AG10803 (cell line): ENCODE measurements around the gene ABCG1.

Experiments
- DNase-seq: peaks from one replicate; pipeline ENCODE4 v3.0.0; 2010; ENCODE audit warnings: low read depth
- H3K4me3 ChIP-seq: 2 replicates; pipeline ENCODE4 v1.5.1; 2011; ENCODE audit warnings: mild to moderate bottlenecking, low read length, control low read depth
- TF ChIP-seq, protein P1 (sequence below): conservative IDR thresholded peaks from 2 replicates; pipeline ENCODE4 v1.5.1; 2011; ENCODE audit warnings: mild to moderate bottlenecking, low read length, control low read depth, inconsistent platforms

ABCG1 gene

GRCh38 chr21:42208801-42209490 is 10.0 kb upstream of the ABCG1 start:
- no peak overlapping the region for H3K4me3 ChIP-seq
- TF ChIP-seq, protein P1, sequence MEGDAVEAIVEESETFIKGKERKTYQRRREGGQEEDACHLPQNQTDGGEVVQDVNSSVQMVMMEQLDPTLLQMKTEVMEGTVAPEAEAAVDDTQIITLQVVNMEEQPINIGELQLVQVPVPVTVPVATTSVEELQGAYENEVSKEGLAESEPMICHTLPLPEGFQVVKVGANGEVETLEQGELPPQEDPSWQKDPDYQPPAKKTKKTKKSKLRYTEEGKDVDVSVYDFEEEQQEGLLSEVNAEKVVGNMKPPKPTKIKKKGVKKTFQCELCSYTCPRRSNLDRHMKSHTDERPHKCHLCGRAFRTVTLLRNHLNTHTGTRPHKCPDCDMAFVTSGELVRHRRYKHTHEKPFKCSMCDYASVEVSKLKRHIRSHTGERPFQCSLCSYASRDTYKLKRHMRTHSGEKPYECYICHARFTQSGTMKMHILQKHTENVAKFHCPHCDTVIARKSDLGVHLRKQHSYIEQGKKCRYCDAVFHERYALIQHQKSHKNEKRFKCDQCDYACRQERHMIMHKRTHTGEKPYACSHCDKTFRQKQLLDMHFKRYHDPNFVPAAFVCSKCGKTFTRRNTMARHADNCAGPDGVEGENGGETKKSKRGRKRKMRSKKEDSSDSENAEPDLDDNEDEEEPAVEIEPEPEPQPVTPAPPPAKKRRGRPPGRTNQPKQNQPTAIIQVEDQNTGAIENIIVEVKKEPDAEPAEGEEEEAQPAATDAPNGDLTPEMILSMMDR = no peak
- no peak for DNase-seq

DNA sequence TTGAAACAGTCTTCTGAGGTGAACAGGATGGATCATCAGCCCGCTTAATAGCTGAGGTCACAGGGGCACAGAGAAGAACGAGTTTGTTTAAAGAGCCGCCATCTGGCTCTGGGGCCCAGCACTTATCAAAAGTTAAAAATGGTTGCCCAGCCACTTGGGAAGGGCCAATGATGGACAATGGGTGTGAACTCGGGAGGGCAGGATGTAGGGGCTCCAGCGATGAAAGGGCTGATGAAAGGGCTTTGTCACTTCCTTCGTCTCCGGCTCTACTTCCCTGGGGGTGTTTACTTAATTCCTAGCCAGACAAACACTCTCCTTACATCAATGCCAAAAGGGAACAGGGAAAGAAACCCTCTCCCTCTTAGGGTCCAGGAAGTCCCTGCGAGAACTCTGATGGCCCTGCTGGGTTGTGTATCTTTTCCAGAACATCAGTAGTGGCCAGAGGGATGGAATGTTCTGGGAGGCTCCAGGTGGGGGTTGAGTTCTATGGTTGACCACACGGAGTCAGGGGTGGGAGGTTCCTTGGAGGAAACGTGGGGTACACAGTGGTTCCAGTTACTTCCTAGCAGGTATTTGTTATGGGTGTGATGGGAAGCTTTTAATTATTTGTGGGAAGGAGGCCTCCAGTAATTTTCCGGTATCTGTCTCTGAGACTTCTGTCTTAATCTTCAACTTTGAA is 9.0 kb upstream of the ABCG1 start:
- TF ChIP-seq, protein P1 = no peak
- DNase-seq = no peak

DNA sequence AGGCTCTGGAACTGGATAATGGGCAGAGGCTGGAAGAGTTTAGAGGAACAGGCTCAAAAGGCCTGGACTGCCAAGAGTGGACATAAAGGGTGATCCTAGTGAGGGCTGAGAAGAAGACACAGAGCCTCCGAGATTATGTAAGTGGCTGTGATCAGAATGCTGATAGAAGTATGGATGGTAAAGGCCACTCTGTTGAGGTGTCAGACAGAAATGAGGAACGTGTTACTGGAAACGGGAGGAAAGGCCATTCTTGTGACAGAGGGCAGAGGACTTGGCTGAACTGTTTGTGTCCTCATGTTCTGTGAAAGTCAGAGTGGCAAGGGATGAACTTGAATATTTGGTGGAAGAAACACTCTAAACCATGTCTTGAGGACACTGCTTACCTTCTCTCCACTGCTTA is 6.7 kb upstream of the ABCG1 start:
- H3K4me3 ChIP-seq = no peak overlapping the region
- TF ChIP-seq, protein P1 = no peak
- DNase-seq = no peak

More for the DNA sequence above, 9.0 kb upstream of the ABCG1 start:
- H3K4me3 ChIP-seq = no peak overlapping the region

- no peak overlapping the region for H3K4me3 ChIP-seq
- no peak for DNase-seq
- TF ChIP-seq, protein P1 = no peak
These were observed 5.7 kb upstream of the ABCG1 start for GRCh38 chr21:42213082-42213774.

DNA sequence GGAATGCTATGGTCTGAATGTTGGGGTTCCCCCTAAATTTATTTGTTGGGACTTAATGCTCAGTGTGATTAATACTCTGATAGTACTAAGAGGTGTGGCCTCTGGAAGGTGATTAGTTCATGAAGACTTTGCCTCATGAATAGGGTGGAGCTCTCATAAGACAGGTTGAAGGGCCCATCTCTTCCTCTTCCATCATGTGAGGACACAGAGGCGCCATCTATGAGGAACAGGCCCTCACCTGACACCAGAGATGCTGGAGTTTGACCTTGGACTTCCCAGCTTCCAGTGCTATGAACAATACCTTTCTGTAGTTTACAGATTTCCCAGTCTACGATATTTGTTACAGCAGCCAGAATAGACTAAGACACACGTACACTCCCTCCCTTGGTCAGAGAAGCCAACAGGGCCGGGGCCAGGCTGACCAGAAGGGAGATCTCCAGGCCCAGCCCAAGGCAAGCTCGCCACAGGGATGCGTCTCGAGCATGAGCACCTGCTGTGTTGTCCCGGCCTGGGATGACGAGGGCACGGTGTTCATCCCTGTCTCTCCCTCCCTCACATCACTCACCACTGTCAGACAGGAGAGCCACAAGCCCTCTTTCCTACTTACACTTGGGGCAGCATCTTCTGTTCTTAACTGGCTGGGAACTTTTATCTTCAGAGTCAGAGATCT is 4.7 kb upstream of the ABCG1 start:
- TF ChIP-seq, protein P1 = no peak
- no peak overlapping the region for H3K4me3 ChIP-seq

DNA sequence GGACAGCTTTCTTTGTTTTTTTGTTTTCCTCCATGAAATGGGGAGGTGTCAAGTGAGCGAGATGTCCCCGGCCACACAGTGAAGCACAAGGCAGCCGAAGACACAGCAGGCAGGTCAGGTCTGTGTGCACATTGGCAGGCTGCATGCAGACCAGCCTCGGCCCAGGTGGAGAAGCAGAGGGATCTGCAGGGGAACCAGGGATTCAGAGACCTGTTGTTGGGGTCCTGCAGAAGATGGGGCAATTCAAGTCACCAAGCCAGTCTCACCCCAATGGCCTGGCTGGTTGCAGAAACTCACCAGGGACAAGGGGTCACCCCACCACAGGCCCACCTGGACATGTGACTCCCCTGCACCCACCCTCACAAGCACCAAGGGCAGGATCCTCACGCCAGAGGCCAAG is 4.0 kb upstream of the ABCG1 start:
- TF ChIP-seq, protein P1 = no peak
- no peak overlapping the region for H3K4me3 ChIP-seq
- no peak for DNase-seq

More for the DNA sequence above, 4.7 kb upstream of the ABCG1 start:
- DNase-seq = no peak
